HG02870 (cell line): ENCODE measurements around the gene WDR73.

Experiments
- ATAC-seq: cut with Tn5 transposase; IDR thresholded peaks from one replicate; pipeline ENCODE4 v1.9.1; 2021; ENCODE audit warnings: mild to moderate bottlenecking, moderate library complexity; ENCODE audit not compliant: unreplicated experiment

WDR73 gene

DNA sequence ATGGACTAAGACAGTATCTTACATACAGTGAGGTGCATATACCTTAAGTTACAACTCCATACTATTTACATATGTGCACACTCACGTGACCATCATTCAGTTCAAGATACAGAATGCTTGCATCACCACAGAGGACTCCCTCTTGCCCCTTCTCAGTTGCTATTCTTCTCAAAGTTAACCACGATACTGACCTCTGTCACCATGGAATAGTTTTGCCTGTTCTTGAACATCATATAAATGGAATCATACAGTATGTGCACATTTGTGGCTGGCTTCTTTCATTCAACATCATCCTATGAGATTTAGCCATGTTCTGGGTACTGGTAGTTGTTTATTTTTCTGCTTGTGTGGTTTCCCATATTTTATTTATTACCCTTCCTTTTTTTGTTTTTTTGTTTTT is 63.7 kb downstream of the WDR73 start:
- ATAC-seq, result no peak
